ENCODE data around the gene SRPK2. TPM values are rescaled to one million over a fixed set of nuclear protein-coding genes. Genes with fewer than 3 reads are reported as not detected.
"Not testable (repeated sequence)": the region's sequence is repeated elsewhere in the genome, so short reads cannot be mapped to it uniquely, and the experiment has no call there.

SRPK2 gene
- total RNA-seq, 1 donor from 2014 or later = 47.1 TPM

DNA sequence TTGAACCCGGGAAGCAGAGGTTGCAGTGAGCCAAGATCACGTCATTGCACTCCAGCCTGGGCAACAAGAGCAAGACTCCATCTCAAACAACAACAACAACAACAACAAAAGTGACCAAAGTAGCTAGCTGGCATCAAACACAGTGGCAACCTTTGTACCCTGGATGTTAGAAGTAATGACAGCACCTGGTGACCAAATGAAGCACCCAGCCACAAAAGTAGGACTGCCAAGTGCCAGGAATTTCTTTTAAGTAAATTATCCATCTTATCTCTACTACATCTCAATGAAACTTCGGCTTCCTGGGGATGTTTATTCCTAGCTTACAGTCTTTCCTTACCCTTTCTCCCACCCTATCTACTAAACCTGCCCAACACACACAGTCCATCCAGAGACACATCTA, 18.8 kb downstream of the SRPK2 start:
- H3K36me3 ChIP-seq = no peaks in the 10 kb centered on the region
- TF ChIP-seq POLR2A (IDR thresholded peaks at IDR 0.05) (no peak), POLR2AphosphoS5 (IDR thresholded peaks at IDR 0.05; ENCODE audit: insufficient read depth in 1 of 2, low read depth in 1 of 2) (no peak)
- TF ChIP-seq, protein P1, sequence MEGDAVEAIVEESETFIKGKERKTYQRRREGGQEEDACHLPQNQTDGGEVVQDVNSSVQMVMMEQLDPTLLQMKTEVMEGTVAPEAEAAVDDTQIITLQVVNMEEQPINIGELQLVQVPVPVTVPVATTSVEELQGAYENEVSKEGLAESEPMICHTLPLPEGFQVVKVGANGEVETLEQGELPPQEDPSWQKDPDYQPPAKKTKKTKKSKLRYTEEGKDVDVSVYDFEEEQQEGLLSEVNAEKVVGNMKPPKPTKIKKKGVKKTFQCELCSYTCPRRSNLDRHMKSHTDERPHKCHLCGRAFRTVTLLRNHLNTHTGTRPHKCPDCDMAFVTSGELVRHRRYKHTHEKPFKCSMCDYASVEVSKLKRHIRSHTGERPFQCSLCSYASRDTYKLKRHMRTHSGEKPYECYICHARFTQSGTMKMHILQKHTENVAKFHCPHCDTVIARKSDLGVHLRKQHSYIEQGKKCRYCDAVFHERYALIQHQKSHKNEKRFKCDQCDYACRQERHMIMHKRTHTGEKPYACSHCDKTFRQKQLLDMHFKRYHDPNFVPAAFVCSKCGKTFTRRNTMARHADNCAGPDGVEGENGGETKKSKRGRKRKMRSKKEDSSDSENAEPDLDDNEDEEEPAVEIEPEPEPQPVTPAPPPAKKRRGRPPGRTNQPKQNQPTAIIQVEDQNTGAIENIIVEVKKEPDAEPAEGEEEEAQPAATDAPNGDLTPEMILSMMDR (IDR thresholded peaks at IDR 0.05) = no peak
- no peak overlapping the region for H3K4me3 ChIP-seq
- no peaks in the 10 kb centered on the region for H3K4me1 ChIP-seq
- H3K27me3 ChIP-seq = no peaks in the 10 kb centered on the region
- DNase-seq (ENCODE audit: extremely low spot score in 2 of 2) = no peak
- intact Hi-C loops (cut with DNase I) = no loop called here
- no peaks in the 10 kb centered on the region for H3K9me3 ChIP-seq
- no peak overlapping the region for H3K27ac ChIP-seq

DNA sequence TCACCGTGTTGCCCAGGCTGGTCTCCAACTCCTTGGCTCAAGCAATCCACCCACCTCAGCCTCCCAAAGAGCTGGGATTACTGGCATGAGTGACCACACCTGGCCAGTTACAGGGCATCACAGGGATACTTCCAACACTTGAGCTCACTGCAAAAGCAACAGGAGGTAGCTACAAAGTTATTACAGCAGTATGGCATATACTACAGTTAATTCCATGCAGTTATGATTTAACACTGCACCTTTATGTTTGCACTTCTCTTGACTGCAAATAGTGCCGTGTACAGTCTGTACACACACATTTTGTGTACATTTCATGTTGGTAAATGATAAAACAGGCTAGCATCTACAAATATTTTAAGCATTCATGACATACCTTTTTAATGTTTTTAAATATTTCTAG, 21.3 kb downstream of the SRPK2 start:
- Histone ChIP-seq H3K27me3 (no peaks in the 10 kb centered on the region), H3K27ac (no peak overlapping the region), H3K9me3 (no peaks in the 10 kb centered on the region), H3K4me1 (no peaks in the 10 kb centered on the region), H3K4me3 (no peak overlapping the region), H3K36me3 (no peaks in the 10 kb centered on the region)
- intact Hi-C loops (cut with DNase I) = no loop called here
- no peak for TF ChIP-seq POLR2A (IDR thresholded peaks at IDR 0.05)
- DNase-seq (ENCODE audit: extremely low spot score in 2 of 2) = no peak

DNA sequence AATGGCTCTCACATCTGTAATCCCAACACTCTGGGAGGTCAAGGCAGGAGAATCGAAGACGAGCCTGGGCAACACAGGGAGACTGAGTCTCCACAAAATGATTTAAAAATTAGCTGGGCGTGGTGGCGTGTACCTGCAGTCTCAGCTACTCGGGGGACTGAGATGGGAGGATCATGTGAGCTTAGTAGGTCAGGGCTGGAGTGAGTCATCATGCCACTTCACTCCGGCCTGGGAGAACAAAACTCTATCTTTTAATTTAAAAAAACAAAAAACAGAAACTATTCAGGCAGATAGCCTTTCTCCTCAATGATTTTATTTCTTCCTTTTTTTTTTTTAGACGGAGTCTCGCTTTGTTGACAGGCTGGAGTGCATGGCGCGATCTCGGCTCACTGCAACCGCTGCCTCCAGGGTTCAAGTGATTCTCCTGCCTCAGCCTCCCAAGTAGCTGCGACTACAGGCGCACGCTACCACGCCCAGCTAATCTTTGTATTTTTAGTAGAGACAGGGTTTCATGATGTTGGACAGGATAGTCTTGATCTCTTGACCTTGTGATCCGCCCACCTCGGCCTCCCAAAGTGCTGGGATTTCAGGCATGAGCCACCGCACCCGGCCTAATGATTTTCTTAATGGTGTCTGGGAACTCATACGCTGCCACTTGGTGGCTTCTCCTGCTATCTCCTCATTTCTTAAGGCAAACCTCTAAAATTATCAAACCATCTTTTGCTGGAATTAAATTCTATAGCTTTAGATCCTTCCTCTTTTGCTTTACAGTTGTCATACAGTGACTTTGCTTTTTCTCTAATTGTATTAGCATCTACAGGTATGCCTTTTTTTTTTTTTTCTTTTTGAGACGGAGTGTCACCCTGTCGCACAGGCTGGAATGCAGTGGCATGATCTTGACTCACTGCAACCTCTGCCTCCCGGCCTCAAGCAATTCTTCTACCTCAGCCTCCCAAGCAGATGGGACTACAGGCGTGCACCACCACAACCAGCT, 22.9 kb downstream of the SRPK2 start:
- Histone ChIP-seq H3K27ac (no peak overlapping the region), H3K27me3 (no peaks in the 10 kb centered on the region), H3K9me3 (no peaks in the 10 kb centered on the region), H3K36me3 (no peaks in the 10 kb centered on the region), H3K4me1 (no peaks in the 10 kb centered on the region), H3K4me3 (no peak overlapping the region)
- DNase-seq (ENCODE audit: extremely low spot score in 2 of 2) = no peak
- TF ChIP-seq POLR2A (IDR thresholded peaks at IDR 0.05) = no peak
- TF ChIP-seq, protein P1 (IDR thresholded peaks at IDR 0.05) = no peak
- TF ChIP-seq POLR2AphosphoS5 (IDR thresholded peaks at IDR 0.05; ENCODE audit: insufficient read depth in 1 of 2, low read depth in 1 of 2) = no peak
- intact Hi-C loops (cut with DNase I) = no loop called here

DNA sequence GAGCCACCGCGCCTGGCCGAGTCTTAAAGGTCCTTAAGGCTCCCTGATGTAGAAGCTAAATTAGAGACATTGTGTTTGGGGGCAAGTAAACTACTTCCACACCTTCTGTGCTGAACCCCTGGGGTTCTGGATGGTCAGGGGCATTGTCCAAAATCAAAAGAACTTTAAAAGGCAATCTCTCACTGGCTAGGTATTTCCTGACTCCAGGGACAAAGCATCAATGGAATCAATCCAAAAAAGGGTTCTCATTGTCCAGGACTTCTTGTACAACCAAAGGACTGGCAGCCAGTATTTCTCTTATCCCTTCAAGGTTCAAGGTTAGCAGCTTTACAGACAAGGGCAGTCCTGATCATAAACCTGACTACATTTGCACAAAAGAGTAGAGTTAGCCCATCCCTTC, 24.0 kb downstream of the SRPK2 start:
- no peaks in the 10 kb centered on the region for H3K9me3 ChIP-seq
- no peaks in the 10 kb centered on the region for H3K27me3 ChIP-seq
- H3K36me3 ChIP-seq = no peaks in the 10 kb centered on the region
- no peak for DNase-seq (ENCODE audit: extremely low spot score in 2 of 2)
- no peak overlapping the region for H3K27ac ChIP-seq
- no peak for TF ChIP-seq POLR2A (IDR thresholded peaks at IDR 0.05)
- TF ChIP-seq POLR2AphosphoS5 (IDR thresholded peaks at IDR 0.05; ENCODE audit: insufficient read depth in 1 of 2, low read depth in 1 of 2) = no peak
- TF ChIP-seq, protein P1 (IDR thresholded peaks at IDR 0.05) = no peak
- H3K4me1 ChIP-seq = no peaks in the 10 kb centered on the region
- intact Hi-C loops (cut with DNase I) = no loop called here
- H3K4me3 ChIP-seq = no peak overlapping the region

DNA sequence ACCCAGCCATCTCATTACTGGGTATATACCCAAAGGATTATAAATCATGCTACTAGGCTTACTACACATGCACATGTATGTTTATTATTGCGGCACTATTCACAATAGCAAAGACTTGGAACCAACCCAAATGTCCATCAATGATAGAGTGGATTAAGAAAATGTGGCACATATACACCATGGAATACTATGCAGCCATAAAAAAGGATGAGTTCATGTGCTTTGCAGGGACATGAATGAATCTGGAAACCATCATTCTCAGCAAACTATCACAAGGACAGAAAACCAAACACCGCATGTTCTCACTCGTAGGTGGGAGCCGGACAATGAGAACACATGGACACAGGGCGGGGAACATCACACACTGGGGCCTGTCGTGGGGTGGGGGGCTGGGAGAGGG, 25.1 kb downstream of the SRPK2 start:
- H3K4me3 ChIP-seq; H3K9me3 ChIP-seq; H3K36me3 ChIP-seq; H3K27me3 ChIP-seq; intact Hi-C loops (cut with DNase I); DNase-seq (ENCODE audit: extremely low spot score in 2 of 2); H3K27ac ChIP-seq; H3K4me1 ChIP-seq: not testable (repeated sequence)

DNA sequence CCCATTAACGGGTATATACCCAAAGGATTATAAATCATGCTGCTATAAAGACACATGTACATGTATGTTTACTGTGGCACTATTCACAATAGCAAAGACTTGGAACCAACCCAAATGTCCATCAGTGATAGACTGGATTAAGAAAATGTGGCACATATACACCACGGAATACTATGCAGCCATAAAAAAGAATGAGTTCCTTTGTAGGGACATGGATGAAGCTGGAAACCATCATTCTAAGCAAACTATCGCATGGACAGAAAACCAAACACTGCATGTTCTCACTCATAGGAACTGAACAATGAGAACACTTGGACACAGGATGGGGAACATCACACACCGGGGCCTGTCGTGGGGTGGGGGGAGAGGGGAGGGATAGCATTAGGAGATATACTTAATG, 26.0 kb downstream of the SRPK2 start:
- H3K4me3 ChIP-seq; H3K4me1 ChIP-seq; DNase-seq (ENCODE audit: extremely low spot score in 2 of 2); intact Hi-C loops (cut with DNase I); H3K36me3 ChIP-seq; H3K9me3 ChIP-seq; H3K27me3 ChIP-seq; H3K27ac ChIP-seq: not testable (repeated sequence)

DNA sequence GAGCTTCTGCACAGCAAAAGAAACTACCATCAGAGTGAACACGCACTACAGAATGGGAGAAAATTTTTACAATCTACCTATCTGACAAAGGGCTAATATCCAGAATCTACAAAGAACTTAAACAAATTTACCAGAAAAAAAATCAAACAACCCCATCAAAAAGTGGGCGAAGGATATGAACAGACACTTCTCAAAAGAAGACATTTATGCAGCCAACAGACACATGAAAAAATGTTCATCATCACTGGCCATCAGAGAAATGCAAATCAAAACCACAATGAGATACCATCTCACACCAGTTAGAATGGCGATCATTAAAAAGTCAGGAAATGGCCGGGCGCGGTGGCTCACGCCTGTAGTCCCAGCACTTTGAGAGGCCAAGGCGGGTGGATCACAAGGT, 26.7 kb downstream of the SRPK2 start:
- H3K27me3 ChIP-seq; intact Hi-C loops (cut with DNase I); H3K4me3 ChIP-seq; H3K36me3 ChIP-seq; H3K9me3 ChIP-seq; H3K4me1 ChIP-seq; H3K27ac ChIP-seq; DNase-seq (ENCODE audit: extremely low spot score in 2 of 2): not testable (repeated sequence)

DNA sequence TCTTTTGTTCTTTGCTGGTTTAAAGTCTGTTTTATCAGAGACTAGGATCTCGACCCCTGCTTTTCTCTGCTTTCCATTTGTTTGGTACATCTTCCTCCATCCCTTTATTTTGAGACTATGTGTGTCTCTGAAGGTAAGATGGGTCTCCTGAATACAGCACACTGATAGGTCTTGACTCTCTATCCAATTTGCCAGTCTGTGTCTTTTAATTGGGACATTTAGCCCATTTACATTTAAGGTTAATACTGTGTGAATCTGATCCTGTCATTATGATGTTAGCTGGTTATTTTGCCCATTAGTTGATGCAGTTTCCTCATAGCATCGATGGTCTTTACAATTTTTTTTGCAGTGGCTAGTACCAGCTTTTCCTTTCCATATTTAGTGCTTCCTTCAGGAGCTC, 28.6 kb downstream of the SRPK2 start:
- H3K27ac ChIP-seq; H3K36me3 ChIP-seq; DNase-seq (ENCODE audit: extremely low spot score in 2 of 2); H3K9me3 ChIP-seq; H3K27me3 ChIP-seq; H3K4me1 ChIP-seq; intact Hi-C loops (cut with DNase I); H3K4me3 ChIP-seq: not testable (repeated sequence)
